ENCODE results near the gene ATP10B. TPM values are rescaled to one million over a fixed set of nuclear protein-coding genes. Genes with fewer than 3 reads are reported as not detected.

ATP10B gene
- polyA plus RNA-seq, 1 donor, result 0.48 TPM

- no peak for DNase-seq
These were observed 172.3 kb downstream of the ATP10B start for GRCh38 chr5:160679567-160680309.

GRCh38 chr5:160675988-160676387 is 176.0 kb downstream of the ATP10B start:
- no peak for DNase-seq

DNA sequence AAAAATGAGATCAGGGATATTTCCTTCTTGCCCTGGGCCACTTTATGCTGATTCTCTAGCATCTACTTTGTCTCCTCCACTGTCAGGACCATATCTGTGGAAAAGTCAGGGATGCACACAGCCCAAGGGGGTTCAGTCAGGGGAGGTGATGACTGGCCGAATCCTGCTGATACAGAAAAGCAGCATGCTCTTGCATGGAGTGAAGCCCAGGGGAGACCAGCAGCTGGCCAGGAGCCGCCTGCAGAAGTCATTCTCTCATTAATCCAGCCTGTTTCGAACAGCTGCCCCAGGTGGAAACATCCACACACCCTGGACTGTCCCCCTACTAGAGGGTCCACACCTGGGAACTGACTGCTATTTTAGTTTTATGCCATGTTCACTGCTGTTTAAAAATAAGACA is 177.1 kb downstream of the ATP10B start:
- no peak for DNase-seq

DNA sequence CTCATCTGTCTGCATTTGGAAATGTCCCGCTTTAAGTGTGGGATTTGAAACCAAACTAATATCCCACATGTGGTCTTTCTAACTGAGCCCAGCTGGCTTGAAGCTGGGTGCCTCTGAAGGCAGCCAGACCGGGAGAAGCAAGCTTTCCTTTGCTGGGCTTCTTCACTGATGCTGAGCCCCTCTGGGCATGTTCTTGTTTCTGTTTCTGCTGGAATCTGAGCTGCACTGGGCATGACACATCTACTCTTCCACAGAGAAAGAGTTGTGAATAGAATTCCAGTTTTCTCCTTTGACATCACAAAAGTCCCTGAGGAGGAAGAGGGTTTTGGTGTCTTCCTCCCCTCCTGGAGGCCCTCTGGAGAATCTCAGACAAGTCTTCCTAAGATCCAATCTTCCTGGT is 179.5 kb downstream of the ATP10B start:
- no peak for DNase-seq

DNA sequence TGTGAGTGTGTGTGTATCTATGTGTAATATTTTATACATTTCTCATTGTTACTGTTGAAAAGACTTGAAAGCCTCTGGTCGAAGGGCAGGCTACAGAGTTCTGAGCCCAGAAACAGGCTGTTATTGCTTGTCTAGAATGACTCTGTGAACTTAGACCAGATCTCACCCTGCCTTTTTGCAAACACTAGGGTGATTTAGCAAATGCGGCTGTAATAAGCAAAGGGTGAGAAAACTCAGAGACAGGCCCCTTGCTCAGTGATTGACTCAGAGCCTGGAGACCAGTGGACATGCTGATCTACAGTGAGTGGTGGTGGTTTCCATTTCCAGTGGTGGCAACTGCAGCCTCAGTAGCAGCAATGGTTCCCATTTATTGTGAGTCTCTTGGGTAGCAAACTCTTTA is 183.7 kb downstream of the ATP10B start:
- DNase-seq, result no peak

GRCh38 chr5:160667160-160667559 is 184.9 kb downstream of the ATP10B start:
- no peak for DNase-seq

GRCh38 chr5:160665460-160665859 is 186.6 kb downstream of the ATP10B start:
- no peak for DNase-seq

DNA sequence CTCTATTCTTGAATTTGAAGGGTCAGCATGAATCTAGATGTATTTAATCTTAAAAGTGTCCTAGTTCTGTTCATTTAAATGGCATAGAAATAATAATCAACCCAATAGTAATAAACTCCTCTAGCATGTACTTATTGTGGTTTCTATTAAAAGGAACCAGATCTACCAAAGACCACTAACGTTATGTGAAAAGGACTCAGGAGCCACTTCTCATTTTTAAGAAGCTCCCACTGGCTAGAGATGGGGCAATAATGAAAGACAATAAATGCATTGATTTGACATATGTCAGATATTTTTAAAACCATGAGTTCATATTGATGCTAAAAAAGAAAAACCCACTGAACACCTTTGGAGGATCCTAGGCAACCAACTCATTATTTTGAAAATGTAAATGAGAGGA is 191.9 kb downstream of the ATP10B start:
- no peak for DNase-seq

DNA sequence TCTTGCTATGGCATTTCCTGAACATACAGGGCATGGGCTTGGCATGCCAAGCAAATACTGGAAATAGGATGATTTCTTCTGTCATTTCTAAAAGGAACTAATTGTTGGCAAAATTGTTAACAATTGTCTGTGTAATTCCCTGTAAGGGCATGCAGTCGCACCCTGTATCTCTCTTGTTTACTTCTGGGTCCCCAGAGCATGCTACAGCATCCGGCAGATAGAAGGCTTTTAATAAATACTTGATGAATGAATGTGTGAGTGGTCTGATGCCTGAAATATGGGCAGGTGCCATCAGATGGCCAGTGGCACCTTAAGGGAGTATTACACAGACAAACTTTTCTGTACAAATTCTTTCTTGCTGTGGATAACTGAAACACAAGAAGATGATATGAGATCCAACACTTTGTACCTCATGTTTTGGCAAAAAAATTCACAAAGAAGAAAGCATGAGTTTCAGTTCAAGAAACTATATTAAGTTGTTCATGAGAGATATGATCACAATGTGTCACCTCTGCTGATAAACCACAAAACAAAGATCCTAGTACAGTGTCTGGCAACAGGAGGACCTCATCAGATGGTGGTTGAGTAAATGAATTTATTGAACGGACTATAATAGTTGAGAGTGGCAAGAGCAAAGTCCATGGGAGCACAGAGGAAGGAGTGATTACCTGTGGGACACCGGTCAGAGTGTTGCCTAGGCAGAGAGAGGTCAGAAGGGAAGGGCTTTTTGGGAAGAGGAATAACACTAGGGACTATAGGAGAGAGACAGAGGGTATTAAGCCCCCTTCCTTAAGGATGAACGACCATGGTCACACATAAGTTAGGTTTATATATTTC is 194.2 kb downstream of the ATP10B start:
- no peak for DNase-seq

DNA sequence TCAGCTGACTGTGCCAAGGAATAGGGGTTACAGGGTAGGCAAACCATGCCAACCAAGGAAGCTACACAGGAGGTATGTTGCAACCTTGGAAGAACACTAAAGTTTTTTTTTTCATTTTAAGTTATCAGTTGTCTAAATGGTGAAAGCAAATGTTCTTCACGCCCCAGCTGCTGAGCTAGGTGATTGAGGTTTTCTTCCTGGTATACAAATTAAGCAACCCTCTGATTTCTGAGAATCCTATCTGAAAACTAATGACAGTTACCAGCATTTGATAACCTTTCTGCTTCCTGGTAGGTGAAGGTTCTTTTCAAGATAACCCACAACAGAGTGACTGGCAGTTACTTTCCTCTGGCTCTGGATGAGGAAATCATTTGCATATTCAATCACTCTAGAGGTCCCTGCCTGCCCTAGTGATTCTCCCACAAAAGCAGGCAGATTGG is 194.9 kb downstream of the ATP10B start:
- DNase-seq, result no peak

GRCh38 chr5:160655717-160656116 is 196.3 kb downstream of the ATP10B start:
- DNase-seq, result no peak

DNA sequence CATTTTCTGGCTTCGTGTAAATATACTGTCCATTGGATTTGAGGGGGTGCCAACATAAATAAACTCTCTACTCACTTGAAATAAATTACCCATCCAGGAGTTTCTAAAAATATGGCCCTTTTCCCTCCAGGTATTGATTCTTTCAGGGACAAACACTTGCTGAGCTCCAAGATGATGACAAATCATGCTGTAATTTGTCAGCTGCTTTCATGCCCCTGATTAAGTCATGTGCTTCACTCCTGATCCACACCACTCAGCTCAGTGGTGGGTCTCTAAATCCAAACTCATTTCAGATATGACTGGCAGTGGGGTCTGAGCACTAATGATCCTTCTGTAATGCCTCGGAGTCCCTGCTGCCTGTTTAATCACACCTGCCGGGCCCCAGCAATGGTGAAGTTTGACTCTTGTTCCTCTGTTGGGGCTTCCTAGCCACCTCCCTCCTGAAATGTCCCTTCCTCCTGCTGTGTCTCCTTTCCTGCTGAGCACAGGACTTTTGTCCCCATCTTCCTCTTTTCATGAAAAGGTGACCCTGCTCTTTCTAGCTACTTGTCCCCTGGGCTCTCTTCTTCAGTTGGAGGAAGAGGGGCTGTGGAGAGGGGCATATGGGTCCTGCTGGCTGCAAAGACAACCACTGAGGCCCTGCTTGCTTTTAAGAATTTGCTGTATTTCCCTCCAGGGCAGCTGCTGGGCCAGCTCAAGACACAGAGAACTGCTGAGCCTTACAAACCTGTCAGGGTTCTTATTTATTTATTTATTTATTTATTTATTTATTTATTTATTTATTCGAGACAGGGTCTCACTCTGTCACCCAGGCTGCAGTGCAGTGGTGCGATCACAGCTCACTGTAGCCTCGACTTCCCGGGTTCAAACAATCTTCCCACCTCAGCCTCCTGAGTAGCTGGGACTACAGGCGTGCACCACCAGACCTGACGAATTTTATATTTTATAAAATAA is 200.0 kb downstream of the ATP10B start:
- DNase-seq, result no peak

DNA sequence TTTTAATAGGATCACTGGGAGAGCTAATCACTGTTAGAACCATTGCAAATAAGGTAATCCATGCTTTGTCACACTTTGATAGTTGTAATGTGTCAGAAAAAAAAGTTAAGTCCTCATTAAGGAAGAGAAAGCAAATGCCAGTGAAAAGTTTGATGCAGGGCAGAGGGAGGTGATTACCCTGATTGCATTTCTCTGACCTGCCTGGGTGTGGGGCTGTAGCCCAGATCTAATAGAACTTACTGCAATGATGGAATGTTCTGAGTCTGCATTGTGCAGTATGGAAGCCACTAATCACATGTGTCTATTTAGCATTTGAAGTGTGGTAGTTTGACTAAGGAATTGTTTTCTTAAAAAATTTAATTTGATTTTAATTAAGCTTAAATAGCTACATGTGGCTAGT is 202.7 kb downstream of the ATP10B start:
- no peak for DNase-seq

DNA sequence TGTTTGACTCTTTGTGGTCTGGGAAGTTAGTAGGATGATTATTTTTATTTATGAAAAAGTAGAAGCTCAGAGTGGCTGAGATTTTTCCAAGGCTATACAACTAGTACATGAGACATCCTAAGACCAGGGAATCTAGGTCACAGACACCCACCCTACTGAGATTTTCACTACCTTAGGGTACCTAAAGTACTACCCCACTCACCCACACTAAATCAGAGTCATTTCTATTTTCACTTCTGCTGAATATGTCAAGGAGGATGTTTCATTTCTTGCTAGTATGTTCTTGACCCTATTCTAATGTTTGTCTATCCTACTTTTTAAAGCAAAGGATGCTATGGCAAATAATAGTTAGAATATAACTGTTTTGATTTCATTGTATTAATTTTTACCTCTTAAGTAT is 206.0 kb downstream of the ATP10B start:
- no peak for DNase-seq

DNA sequence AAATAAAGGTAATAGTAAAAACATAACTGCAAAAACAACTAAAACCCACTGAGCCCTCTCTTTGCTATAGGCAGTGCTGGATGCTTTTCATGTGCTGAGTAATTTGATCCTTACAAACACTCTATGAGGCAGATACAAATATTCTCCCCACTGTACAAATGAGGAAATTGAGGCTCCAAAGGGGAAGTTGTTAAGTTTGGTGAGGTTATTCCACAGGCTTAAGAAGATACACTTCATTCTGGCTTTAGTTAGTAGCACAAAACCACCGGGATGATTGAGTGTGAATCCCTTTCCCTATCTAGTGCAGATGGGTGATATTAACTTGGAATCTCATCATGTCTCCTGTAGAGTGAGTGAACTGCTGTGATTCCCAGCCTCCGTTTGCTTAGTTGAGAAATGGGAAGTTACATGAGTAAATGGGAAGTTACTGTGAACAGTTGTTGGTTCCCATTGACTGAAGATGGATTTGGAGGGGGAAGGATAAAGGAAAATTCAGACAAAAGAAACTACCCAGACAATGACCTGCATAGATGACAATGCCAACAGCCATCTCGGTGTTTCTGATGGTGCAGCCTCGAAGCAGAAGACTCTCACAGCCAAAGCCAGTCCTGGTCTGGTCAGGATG is 208.3 kb downstream of the ATP10B start:
- no peak for DNase-seq

DNA sequence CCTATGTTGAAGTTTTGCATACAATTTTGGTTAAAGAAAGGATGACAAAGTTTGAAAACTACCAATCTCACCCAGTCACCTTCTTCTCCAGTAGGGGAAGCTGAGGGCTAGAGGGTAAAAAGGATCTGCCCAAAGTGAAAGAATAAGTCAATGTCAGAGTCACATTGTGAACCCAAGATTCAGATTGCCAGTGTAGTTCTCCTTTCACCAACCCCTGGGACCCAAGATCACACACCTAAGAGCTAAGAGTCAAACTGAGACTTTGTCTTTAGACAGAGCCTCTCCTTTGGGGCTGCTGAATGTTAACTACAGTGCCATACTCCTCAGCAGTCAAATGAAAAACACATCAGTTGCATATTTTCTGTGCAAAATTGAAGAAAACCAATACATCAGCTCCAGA is 210.6 kb downstream of the ATP10B start:
- DNase-seq, result no peak

GRCh38 chr5:160640406-160640805 is 211.6 kb downstream of the ATP10B start:
- DNase-seq, result no peak

DNA sequence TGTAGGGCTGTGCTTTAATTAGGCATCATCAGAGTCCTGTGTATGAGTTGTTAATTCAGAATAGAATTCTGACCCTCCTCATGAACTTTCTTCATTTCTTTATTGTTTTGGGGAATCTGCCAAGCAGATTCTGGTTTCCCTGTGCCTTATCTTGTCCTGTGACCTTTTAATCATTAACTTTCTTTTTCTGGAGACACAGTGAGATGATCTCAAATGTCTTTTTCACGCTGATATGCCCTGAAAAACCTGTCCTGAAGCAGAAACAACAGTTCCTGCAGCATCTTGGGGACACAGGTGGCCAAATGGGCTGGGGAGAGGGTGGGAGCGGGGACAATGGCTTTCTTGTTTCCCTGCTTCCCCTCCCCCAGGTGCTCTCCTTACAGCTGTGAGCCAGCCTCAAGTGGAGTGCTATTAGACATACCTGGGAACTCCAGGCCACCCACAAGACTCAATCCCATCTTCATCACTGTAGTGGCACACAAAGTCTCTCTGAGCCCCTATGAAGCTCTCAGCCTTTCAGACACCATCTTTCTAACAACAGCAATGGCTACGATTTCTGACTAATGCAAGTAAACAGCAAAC is 213.8 kb downstream of the ATP10B start:
- DNase-seq, result no peak

DNA sequence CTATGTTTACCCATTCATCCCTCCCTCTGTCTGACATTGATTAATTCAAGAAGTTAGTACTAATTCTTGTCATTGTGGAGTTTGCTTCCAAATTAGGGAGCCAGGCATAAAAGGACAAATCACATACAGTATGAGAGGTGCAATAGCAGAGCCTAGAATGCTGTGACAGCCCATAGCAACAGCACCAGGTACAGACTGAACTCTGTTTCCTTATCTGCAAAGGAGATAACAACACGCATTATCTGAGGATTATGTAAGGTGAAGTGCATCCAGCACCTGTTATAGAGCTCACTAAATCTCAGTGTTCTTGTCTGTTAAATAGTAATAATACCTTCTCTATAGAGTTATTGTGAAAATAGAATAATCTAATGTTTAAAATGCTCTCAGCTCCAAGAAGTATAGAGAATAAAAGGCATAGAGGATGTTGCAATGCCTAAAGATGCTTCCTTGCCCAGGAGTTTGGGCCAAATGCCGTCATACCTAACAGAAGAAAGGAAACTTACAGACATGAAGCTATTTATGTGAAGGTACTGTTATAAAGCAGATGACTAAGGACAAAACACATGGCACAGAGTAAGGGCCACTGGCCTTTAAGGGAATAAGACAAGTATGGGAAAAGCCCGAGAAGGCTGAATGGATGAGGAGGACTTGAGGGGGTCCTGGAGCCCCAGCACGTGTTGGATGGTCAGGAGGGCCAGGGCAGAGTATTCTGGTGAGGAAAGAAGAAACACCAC is 214.5 kb downstream of the ATP10B start:
- no peak for DNase-seq

DNA sequence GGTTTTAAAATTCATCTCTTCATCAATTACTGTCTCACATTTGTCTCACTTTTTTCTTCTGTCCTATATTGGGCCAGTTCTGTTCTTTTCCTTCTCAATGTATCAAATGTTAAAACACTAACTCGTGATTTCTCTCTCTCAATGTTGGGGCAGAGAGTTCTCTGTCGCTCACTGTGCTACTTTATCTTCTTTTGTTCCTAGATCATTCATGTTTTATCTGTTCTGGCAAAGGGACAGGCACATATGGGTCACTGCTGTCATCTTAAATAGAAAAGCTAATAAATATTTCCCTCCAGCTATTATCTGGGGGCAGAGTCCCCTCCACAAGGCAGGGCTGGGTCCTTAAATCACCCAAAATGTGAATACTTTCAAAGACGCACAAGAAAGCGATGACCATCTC is 216.3 kb downstream of the ATP10B start:
- no peak for DNase-seq

GRCh38 chr5:160635046-160635445 is 217.0 kb downstream of the ATP10B start:
- DNase-seq, result no peak

All from hindlimb muscle (tissue), 1 donor.